Astrocyte of the cerebellum (primary cell): ENCODE results near the gene CDCP1.

Experiments
- DNase-seq: peaks from one replicate; pipeline ENCODE4 v3.0.0-alpha.2; 2011; ENCODE audit warnings: low read depth
- H3K4me3 ChIP-seq: 2 replicates; pipeline ENCODE4 v1.5.1; 2011; ENCODE audit warnings: mild to moderate bottlenecking, low read depth, low read length, moderate library complexity
- in situ Hi-C: cut with HindIII; loops from 2 replicates; pipeline ENCODE4 v1.10.0; 2017; ENCODE audit warnings: low sequenced_read_pairs
- TF ChIP-seq, protein P1 (sequence below): IDR thresholded peaks from 2 replicates; pipeline ENCODE4 v1.5.1; 2012; ENCODE audit warnings: low read length, low read depth, moderate library complexity, mild to moderate bottlenecking; ENCODE audit errors: missing control alignments

CDCP1 gene

DNA sequence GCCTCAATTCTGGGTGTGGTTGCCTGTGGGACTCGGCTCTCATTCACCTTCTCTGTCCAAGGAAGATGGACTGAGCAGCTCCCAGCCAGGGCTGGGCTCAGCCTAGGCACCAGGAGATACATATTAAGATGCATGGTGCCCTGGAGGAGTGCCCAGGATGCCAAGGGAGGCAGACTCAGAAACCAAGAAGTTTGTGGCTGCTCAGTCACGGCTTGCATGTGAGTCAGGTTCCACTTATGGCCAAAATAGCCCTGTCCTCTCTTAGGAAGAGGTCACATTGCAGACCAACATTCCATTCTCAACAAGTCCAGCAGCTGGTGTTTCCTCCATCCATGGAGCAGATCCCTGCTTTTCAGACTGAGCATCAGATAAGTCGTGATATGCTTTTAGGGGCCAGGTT is 21.8 kb downstream of the CDCP1 start:
- no peak for DNase-seq
- TF ChIP-seq, protein P1, sequence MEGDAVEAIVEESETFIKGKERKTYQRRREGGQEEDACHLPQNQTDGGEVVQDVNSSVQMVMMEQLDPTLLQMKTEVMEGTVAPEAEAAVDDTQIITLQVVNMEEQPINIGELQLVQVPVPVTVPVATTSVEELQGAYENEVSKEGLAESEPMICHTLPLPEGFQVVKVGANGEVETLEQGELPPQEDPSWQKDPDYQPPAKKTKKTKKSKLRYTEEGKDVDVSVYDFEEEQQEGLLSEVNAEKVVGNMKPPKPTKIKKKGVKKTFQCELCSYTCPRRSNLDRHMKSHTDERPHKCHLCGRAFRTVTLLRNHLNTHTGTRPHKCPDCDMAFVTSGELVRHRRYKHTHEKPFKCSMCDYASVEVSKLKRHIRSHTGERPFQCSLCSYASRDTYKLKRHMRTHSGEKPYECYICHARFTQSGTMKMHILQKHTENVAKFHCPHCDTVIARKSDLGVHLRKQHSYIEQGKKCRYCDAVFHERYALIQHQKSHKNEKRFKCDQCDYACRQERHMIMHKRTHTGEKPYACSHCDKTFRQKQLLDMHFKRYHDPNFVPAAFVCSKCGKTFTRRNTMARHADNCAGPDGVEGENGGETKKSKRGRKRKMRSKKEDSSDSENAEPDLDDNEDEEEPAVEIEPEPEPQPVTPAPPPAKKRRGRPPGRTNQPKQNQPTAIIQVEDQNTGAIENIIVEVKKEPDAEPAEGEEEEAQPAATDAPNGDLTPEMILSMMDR = no peak
- no peak overlapping the region for H3K4me3 ChIP-seq
- in situ Hi-C loops = no loop called here

DNA sequence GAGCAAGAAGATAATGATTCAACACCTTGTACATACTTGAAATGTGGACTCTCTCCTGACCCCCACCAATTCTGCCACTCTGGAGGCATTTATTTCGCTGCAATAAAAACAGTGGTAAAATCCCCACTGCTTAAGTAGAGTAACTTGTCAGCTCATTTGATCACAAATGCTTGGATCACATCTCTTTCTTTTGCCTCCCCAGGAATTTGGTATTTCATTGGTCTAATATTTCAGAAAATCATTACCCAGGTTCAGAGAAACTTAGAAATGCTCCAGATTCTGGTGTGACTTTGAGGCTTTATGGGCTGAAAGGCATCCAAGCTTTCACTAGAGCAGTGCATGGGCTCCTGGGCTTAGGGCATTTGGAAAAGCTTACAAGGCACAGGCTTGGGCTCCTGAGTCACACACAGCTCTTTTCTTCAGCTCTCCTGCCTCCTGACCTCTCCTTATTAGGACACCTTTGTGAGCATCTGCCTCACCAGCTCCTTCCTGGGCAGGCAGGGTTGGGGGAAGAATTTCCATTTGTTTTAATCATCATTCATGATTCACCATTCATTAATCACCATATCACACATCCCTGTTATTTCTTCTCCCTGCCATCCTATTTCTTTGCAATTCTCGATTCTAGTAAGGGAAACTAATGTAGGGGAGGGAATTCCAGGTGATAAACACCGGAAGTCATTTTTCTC is 22.5 kb downstream of the CDCP1 start:
- in situ Hi-C loops = no loop called here
- no peak for DNase-seq
- H3K4me3 ChIP-seq = no peak overlapping the region
- TF ChIP-seq, protein P1 = no peak

DNA sequence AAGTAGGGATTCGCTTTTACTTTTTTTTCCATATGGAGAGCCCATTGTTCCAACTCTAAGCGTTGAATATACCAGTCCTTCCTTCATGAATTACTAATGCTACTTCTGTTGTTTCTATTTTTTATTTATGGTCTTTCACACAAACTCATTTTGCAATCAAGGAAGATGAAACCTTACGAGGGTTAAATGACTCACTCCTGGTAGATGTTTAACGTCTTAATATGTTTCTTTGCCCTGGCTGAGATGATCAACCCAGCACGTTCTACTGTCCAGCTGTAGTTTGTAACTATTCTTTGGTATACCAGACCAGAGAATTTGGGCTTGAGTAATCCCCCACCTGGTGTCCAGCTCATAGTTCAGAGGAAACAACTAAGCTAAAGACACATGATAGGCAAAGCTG is 23.1 kb downstream of the CDCP1 start:
- in situ Hi-C loops = no loop called here
- no peak overlapping the region for H3K4me3 ChIP-seq
- no peak for DNase-seq
- TF ChIP-seq, protein P1 = no peak

DNA sequence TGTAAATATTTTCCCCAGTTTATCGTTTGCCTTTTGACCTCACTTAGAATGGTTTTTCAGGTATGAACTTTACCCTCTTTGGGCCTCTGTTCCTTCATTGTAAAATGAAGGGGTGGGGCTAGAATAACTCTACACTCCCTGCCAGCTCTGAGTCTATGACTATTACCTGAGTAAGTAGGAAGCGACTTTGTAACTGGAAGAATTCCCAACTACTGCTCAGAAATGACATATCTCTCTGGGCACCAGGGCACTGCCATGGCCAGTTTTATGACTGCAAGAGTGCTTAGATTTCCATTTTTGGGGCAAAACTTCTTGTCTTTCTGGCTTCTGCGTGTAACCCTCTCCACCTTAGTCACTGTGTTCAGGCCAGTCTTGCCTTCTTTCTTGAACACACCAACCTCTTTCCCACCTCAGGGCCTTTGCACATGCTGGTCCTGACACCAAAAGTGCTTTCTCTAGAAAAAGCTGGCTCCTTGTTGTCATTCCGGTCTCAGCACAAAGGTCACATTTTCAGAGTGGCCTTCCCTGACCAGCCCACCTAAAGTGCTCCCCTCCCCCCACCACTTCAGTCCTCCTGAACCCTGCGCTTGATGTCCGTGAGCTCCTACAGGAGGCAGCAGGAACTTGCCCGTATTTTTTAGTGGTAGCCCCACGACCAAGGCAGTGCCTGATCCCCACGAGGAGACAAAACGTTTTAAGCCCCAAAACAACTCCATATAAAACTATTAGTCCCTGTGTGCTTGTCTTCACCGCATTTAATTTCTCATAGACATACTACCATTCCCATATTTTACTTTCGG is 25.6 kb downstream of the CDCP1 start:
- in situ Hi-C loops = no loop called here
- DNase-seq = no peak
- TF ChIP-seq, protein P1 = no peak

DNA sequence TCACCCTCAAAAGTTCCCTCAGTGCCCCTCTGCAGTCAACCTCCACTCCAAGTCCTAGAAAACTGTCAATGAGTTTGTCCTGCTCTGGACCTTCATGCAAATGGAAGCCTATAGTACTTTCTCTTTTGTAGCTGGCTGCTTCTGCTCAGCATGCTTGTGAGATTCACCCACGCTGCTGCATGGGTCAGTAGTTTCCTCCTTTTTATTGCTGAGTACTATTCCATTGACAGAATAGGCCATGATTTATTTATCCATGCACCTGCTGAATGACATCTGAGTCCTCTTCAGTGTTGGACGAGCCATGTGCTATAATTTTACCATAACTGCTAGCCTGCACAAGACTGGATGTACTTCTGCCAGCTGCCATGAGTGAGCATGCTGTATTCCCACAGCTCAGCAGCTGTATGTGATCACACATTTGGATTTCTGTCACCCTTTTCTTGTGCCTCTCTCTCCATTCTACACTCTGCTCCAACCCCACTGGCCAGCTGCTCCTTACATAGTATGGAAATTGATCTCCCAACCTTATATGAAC is 26.3 kb downstream of the CDCP1 start:
- TF ChIP-seq, protein P1 = no peak
- no peak for DNase-seq
- H3K4me3 ChIP-seq = no peak overlapping the region
- in situ Hi-C loops = no loop called here

More for the DNA sequence above, 25.6 kb downstream of the CDCP1 start:
- no peak overlapping the region for H3K4me3 ChIP-seq

DNA sequence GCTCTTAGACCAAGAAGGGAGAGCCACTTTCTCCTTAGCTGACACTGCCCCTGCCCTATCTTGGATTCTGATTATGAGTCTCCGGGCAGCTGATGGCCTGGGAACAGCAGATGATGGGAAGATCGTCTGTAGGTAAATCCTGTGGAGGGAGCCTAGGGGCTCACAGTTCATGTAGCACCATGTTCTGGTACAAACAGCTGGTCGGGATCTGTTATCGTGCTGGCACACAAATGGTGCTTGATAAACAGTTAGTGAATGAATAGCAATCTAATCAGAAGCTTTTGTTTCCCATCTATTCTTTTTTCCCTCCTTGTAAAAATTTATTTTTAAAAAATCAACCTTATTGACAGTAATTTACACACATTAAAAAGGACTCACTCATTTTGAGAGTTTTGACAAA is 26.8 kb downstream of the CDCP1 start:
- no peak for DNase-seq
- TF ChIP-seq, protein P1 = no peak
- in situ Hi-C loops = no loop called here
- no peak overlapping the region for H3K4me3 ChIP-seq
